Psoas muscle (tissue), 8 donors: ENCODE results near the gene CDH4. TPM values are rescaled to one million over a fixed set of nuclear protein-coding genes. Genes with fewer than 3 reads are reported as not detected.

Experiments used
- ATAC-seq, 4 donors: fragments of 200-7000 bp; cut with Tn5 transposase; one replicate each; pipeline ENCODE4 v1.9.1; 2020; ENCODE audit warnings: moderate library complexity in 3 of 4, mild to moderate bottlenecking in 2 of 4
- DNase-seq, 2 donors: peaks; one replicate each; pipeline ENCODE4 v3.0.0-alpha.2; 2020
- H3K27ac ChIP-seq: fragments of 200-600 bp; one replicate; pipeline ENCODE4 v1.8.0; 2022
- H3K27me3 ChIP-seq, 3 donors: fragments of 200-600 bp in 1 of 3; one replicate each; pipeline versions ENCODE4 v1.6.1 to v1.8.0; 2013 to 2022; ENCODE audit warnings: low read length in 2 of 3, mild to moderate bottlenecking in 2 of 3, moderate library complexity in 1 of 3; ENCODE audit not compliant: insufficient read depth in 3 of 3
- H3K36me3 ChIP-seq, 2 donors: fragments of 200-600 bp in 1 of 2; one replicate each; pipeline versions ENCODE4 v1.6.1 to v1.8.0; 2013 to 2022; ENCODE audit warnings: low read depth in 1 of 2, mild to moderate bottlenecking in 1 of 2, moderate library complexity in 1 of 2; ENCODE audit not compliant: insufficient read depth in 1 of 2
- H3K4me1 ChIP-seq: fragments of 200-600 bp; one replicate; pipeline ENCODE4 v1.8.0; 2022
- H3K4me3 ChIP-seq: fragments of 200-600 bp; one replicate; pipeline ENCODE4 v1.8.0; 2022; ENCODE audit warnings: mild to moderate bottlenecking
- H3K9me3 ChIP-seq: fragments of 200-600 bp; one replicate; pipeline ENCODE4 v1.8.0; 2022
- WGBS, 3 donors: extraction: QIAGEN DNeasy Blood & Tissue Kit; methylation state at CpG; one replicate each; pipeline versions ENCODE4 v1.1.6 to v1.1.7; 2013; 5-methylcytosine and 5-hydroxymethylcytosine counted together
- intact Hi-C, 2 donors: fragments of 100-400 bp; cut with DNase I; formaldehyde crosslinking; loops; one replicate each; pipeline versions ENCODE4 v1.11.0 to v1.14.2; 2022
- polyA plus RNA-seq, 3 donors: library from polyadenylated mRNA; stranded (reverse); fragments of 200-250 nt; gene quantifications; one replicate each; pipeline ENCODE4 v1.2.3, GENCODE V29; 2013
- total RNA-seq, 4 donors: library from RNA; stranded (reverse); fragmentation: NEBNext Ultra II Directional in 2 of 4; extraction: Animal tissue kit (Norgen Biotek cat#: 25700) in 2 of 4; gene quantifications; one replicate each; pipeline versions ENCODE4 v1.2.1 to v1.2.4, GENCODE V29; 2021 to 2023
- TF ChIP-seq, protein P1 (sequence below): fragments of 200-600 bp; IDR thresholded peaks from one replicate; pipeline ENCODE4 v1.8.0; 2022; ENCODE audit warnings: antibody characterized with exemption
- donor health status: healthy with polysubstance abuse.
- donor health status: DM: no; HTN: no; CAD: no; lungs with moderate emphysema.
- donor health status: Bipolar disorder and iron deficiency.
- donor health status: healthy.
- donor health status: DM: yes; HTN: yes; CAD: no.
- donor health status: DM: no; HTN: no; CAD: no.
- donor health status: DM: no; HTN: no; CAD: no.
- donor health status: DM: yes; HTN: yes; CAD: no.

CDH4 gene
- total and polyA plus RNA-seq, 7 donors, result 0.26 to 1.0 (median 0.34) TPM

DNA sequence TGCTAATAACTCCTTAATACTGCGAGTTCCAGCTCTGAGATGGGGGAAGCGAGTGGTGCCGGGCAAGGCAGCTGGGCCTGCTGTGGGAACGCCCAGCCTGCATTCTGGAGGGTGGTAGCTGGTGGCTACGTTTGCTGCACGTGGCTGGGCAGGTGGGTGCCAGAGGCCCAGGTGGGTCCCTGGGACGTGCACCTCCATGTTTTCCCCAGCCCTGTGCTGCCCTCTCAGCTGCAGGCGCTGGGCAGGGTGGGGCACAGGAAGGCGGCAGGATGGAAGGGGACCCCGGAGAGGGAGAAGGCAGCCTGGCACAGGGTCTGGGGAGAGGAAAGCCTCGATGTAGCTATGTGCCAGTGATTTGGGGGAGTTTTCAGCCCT, 388.8 kb downstream of the CDH4 start:
- 72 to 80% (median 73%) methylated on average over 11 of the region's 11 CpGs for WGBS, 3 donors

DNA sequence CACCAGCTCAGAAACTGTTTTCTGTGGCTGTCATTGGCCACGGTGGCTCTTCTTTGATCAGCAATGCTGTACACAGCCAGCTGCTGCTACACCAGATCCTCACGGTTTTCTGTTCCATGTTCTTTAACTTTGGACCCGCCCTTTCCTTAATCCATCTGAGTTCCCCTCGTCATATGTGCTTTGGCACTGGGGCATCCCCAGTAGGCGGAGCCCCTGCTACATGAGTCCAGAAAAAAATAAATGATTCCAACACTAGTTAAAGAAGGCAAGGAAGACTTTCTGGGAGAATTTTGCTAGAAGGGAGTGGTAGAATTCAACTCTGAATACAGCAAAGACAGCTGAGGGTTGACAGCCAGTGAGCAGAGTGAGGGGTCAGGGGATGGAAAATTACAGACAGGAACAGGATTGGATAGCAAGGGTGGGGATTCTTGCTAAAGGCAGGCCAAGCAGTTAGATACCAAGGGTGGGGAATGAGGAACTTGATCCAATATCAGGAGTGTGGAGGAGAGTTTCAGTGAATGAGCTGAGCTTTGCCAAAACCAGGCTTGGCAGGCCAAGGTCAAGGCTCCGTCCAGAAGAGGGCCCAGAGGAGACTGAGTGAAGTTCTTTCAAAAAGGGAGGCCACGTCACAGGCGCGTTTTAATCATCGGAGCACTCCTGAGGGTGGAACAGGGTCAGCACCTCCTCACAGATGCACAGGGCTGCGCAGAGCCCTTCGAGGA, 391.8 kb downstream of the CDH4 start:
- H3K27me3 ChIP-seq, result no peaks in the 10 kb centered on the region
- intact Hi-C loops, result no loop called here
- H3K36me3 ChIP-seq, result no peaks in the 10 kb centered on the region
- H3K9me3 ChIP-seq, result no peaks in the 10 kb centered on the region
- no peak overlapping the region for H3K27ac ChIP-seq
- no peak overlapping the region for H3K4me3 ChIP-seq
- TF ChIP-seq, protein P1, sequence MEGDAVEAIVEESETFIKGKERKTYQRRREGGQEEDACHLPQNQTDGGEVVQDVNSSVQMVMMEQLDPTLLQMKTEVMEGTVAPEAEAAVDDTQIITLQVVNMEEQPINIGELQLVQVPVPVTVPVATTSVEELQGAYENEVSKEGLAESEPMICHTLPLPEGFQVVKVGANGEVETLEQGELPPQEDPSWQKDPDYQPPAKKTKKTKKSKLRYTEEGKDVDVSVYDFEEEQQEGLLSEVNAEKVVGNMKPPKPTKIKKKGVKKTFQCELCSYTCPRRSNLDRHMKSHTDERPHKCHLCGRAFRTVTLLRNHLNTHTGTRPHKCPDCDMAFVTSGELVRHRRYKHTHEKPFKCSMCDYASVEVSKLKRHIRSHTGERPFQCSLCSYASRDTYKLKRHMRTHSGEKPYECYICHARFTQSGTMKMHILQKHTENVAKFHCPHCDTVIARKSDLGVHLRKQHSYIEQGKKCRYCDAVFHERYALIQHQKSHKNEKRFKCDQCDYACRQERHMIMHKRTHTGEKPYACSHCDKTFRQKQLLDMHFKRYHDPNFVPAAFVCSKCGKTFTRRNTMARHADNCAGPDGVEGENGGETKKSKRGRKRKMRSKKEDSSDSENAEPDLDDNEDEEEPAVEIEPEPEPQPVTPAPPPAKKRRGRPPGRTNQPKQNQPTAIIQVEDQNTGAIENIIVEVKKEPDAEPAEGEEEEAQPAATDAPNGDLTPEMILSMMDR, result no peak
- no peaks in the 10 kb centered on the region for H3K4me1 ChIP-seq
- no peak for ATAC-seq
- no peak for DNase-seq
- WGBS, 3 donors, result 44 to 47% (median 47%) methylated on average over 12 of the region's 12 CpGs

More for the DNA sequence above, 388.8 kb downstream of the CDH4 start:
- no peaks in the 10 kb centered on the region for H3K9me3 ChIP-seq
- TF ChIP-seq, protein P1, result no peak
- no peak overlapping the region for H3K4me3 ChIP-seq
- no peaks in the 10 kb centered on the region for H3K36me3 ChIP-seq
- DNase-seq (no peak), ATAC-seq (no peak)
- intact Hi-C loops, result no loop called here
- no peaks in the 10 kb centered on the region for H3K4me1 ChIP-seq
- no peak overlapping the region for H3K27ac ChIP-seq
- H3K27me3 ChIP-seq, result no peaks in the 10 kb centered on the region

- Histone ChIP-seq H3K4me3 (no peak overlapping the region), H3K4me1 (no peaks in the 10 kb centered on the region), H3K9me3 (no peaks in the 10 kb centered on the region), H3K36me3 (no peaks in the 10 kb centered on the region), H3K27me3 (no peaks in the 10 kb centered on the region), H3K27ac (no peak overlapping the region)
- intact Hi-C loops, result no loop called here
- ATAC-seq (no peak), DNase-seq (no peak)
- TF ChIP-seq, protein P1, result no peak
- 68 to 75% (median 75%) methylated on average over 25 of the region's 25 CpGs for WGBS, 3 donors
These were observed 392.5 kb downstream of the CDH4 start for GRCh38 chr20:61644378-61645076.

DNA sequence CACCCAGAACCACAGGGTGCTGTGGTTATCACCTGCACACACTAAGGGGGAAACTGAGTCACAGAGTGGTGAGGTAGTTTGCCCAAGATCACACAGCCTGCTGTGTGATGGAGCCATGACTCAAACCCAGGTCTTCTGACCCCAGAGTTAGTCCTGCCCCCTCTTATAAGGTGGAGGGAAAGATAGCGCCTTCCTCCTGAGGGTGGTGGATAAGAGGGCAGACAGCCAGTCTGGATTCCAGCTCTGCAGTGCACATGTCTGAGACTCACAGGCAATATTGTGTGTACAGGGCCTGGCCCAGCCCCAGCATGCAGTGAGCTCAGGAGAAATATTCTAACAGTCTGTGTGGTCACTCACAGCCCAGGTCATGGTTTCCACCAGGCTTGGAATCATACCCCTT, 393.7 kb downstream of the CDH4 start:
- H3K27me3 ChIP-seq, result no peaks in the 10 kb centered on the region
- ATAC-seq, result no peak
- DNase-seq, result no peak
- no peaks in the 10 kb centered on the region for H3K9me3 ChIP-seq
- intact Hi-C loops, result no loop called here
- 87 to 100% (median 93%) methylated on average over 1 of the region's 1 CpG for WGBS, 3 donors
- TF ChIP-seq, protein P1, result no peak
- H3K4me1 ChIP-seq, result no peaks in the 10 kb centered on the region
- no peaks in the 10 kb centered on the region for H3K36me3 ChIP-seq
- no peak overlapping the region for H3K4me3 ChIP-seq
- no peak overlapping the region for H3K27ac ChIP-seq
